IPS-11a (cell line): ENCODE data around the gene CNTNAP2.

ENCODE experiments used
- H3K4me3 ChIP-seq: one replicate; pipeline ENCODE4 v1.5.1; 2013; ENCODE audit warnings: low read depth, low read length, control low read depth

The CNTNAP2 gene

GRCh38 chr7:147432576-147432975 lies 1316.0 kb downstream of the CNTNAP2 start:
- no peak overlapping the region for H3K4me3 ChIP-seq

- H3K4me3 ChIP-seq: no peak overlapping the region
Measured at GRCh38 chr7:147436718-147437117, 1320.1 kb downstream of the CNTNAP2 start.

GRCh38 chr7:147438216-147438615 lies 1321.6 kb downstream of the CNTNAP2 start:
- no peak overlapping the region for H3K4me3 ChIP-seq

- no peak overlapping the region for H3K4me3 ChIP-seq
Measured at GRCh38 chr7:147443942-147444341, 1327.3 kb downstream of the CNTNAP2 start.

GRCh38 chr7:147452816-147453215 lies 1336.2 kb downstream of the CNTNAP2 start:
- H3K4me3 ChIP-seq: no peak overlapping the region

- no peak overlapping the region for H3K4me3 ChIP-seq
Measured at GRCh38 chr7:147465223-147465622, 1348.6 kb downstream of the CNTNAP2 start.

GRCh38 chr7:147472556-147472955 lies 1356.0 kb downstream of the CNTNAP2 start:
- no peak overlapping the region for H3K4me3 ChIP-seq

- H3K4me3 ChIP-seq: no peak overlapping the region
Measured at GRCh38 chr7:147474862-147475261, 1358.3 kb downstream of the CNTNAP2 start.

- no peak overlapping the region for H3K4me3 ChIP-seq
Measured at GRCh38 chr7:147477526-147477925, 1360.9 kb downstream of the CNTNAP2 start.

GRCh38 chr7:147478796-147479195 lies 1362.2 kb downstream of the CNTNAP2 start:
- no peak overlapping the region for H3K4me3 ChIP-seq

GRCh38 chr7:147483634-147484292 lies 1367.2 kb downstream of the CNTNAP2 start:
- H3K4me3 ChIP-seq: no peak overlapping the region

- no peak overlapping the region for H3K4me3 ChIP-seq
Measured at GRCh38 chr7:147485660-147486210, 1369.1 kb downstream of the CNTNAP2 start.

GRCh38 chr7:147492606-147493005 lies 1376.0 kb downstream of the CNTNAP2 start:
- H3K4me3 ChIP-seq: no peak overlapping the region

GRCh38 chr7:147496209-147496608 lies 1379.6 kb downstream of the CNTNAP2 start:
- no peak overlapping the region for H3K4me3 ChIP-seq

GRCh38 chr7:147497246-147497645 lies 1380.6 kb downstream of the CNTNAP2 start:
- no peak overlapping the region for H3K4me3 ChIP-seq

- no peak overlapping the region for H3K4me3 ChIP-seq
Measured at GRCh38 chr7:147498081-147498480, 1381.5 kb downstream of the CNTNAP2 start.

GRCh38 chr7:147509035-147509501 lies 1392.5 kb downstream of the CNTNAP2 start:
- no peak overlapping the region for H3K4me3 ChIP-seq

GRCh38 chr7:147509541-147510200 lies 1393.1 kb downstream of the CNTNAP2 start:
- H3K4me3 ChIP-seq: no peak overlapping the region

- H3K4me3 ChIP-seq: no peak overlapping the region
Measured at GRCh38 chr7:147510201-147510542, 1393.6 kb downstream of the CNTNAP2 start.

- no peak overlapping the region for H3K4me3 ChIP-seq
Measured at GRCh38 chr7:147510923-147511322, 1394.3 kb downstream of the CNTNAP2 start.

GRCh38 chr7:147513451-147513850 lies 1396.8 kb downstream of the CNTNAP2 start:
- H3K4me3 ChIP-seq: no peak overlapping the region

GRCh38 chr7:147516391-147516790 lies 1399.8 kb downstream of the CNTNAP2 start:
- H3K4me3 ChIP-seq: no peak overlapping the region
